Neural cell (in vitro differentiated cells): ENCODE results near the gene NKD1.

Experiments
- EP300 ChIP-seq: fragments of 450-650 bp; conservative IDR thresholded peaks from 2 replicates; pipeline ENCODE4 v1.6.1; 2014; ENCODE audit warnings: antibody characterized with exemption, mild to moderate bottlenecking, moderate library complexity; ENCODE audit not compliant: poor library complexity, severe bottlenecking
- EZH2 ChIP-seq: fragments of 200-600, 300-800 bp; shearing (Covaris generic), sonication (generic); IDR thresholded peaks from 2 replicates; pipeline ENCODE4 v1.6.1; 2014; ENCODE audit warnings: antibody characterized with exemption, low read length, borderline replicate concordance, mild to moderate bottlenecking; ENCODE audit not compliant: insufficient read depth, poor library complexity, severe bottlenecking
- POLR2AphosphoS5 ChIP-seq: IDR thresholded peaks from 2 replicates; pipeline ENCODE4 v1.6.1; 2012
- TF ChIP-seq, protein P1 (sequence below): fragments of 450-650 bp; IDR thresholded peaks from 2 replicates; pipeline ENCODE4 v1.5.1; 2014; ENCODE audit warnings: antibody characterized with exemption, mild to moderate bottlenecking, moderate library complexity; ENCODE audit not compliant: poor library complexity, severe bottlenecking

DNA sequence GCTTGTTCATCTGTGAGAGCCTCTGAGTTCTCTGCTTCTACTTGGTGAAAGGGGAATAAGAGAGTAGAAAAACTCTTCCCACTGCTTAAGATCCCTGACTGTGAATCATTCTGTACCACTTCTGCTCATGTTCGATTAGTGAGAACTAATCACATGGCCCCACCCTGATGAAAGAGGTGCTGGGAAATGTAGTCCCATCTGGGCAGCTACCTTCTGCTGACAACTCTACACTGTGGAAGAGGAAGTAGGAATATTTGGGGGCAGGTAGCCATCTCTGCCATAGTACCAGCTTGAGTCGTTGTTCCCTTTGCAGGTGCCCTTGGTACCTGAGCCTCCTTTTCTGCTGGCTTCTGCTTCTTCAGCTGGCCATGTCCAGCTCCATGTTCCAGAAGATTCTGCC lies 29.9 kb downstream of the NKD1 start:
- TF ChIP-seq, protein P1, sequence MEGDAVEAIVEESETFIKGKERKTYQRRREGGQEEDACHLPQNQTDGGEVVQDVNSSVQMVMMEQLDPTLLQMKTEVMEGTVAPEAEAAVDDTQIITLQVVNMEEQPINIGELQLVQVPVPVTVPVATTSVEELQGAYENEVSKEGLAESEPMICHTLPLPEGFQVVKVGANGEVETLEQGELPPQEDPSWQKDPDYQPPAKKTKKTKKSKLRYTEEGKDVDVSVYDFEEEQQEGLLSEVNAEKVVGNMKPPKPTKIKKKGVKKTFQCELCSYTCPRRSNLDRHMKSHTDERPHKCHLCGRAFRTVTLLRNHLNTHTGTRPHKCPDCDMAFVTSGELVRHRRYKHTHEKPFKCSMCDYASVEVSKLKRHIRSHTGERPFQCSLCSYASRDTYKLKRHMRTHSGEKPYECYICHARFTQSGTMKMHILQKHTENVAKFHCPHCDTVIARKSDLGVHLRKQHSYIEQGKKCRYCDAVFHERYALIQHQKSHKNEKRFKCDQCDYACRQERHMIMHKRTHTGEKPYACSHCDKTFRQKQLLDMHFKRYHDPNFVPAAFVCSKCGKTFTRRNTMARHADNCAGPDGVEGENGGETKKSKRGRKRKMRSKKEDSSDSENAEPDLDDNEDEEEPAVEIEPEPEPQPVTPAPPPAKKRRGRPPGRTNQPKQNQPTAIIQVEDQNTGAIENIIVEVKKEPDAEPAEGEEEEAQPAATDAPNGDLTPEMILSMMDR: no peak
- TF ChIP-seq POLR2AphosphoS5 (no peak), EZH2 (no peak), EP300 (no peak)
